Measurements from ENCODE around the gene TMCO6.
"Not testable (repeated sequence)": the region's sequence is repeated elsewhere in the genome, so short reads cannot be mapped to it uniquely, and the experiment has no call there.

The TMCO6 gene

GRCh38 chr5:140609126-140609525, 30.1 kb upstream of the TMCO6 start:
- H3K4me3 ChIP-seq (ENCODE audit: insufficient read length, low read depth), result no peak overlapping the region
- H3K36me3 ChIP-seq (ENCODE audit: insufficient read depth, insufficient read length, low read length), result no peaks in the 10 kb centered on the region
- H3K27me3 ChIP-seq (ENCODE audit: insufficient read depth, insufficient read length), result no peaks in the 10 kb centered on the region
- peaks cover 18% of the 10 kb centered on the region for H3K9me3 ChIP-seq (ENCODE audit: insufficient read depth, low read length)
- TF ChIP-seq YY1 (IDR thresholded peaks at IDR 0.05; ENCODE audit: insufficient read depth, insufficient read length), result no peak
- no peak for TF ChIP-seq ZNF274 (IDR thresholded peaks at IDR 0.05; ENCODE audit: low read depth, low read length)
- TF ChIP-seq SUZ12 (IDR thresholded peaks at IDR 0.05; ENCODE audit: extremely low read depth, insufficient read depth, insufficient read length), result no peak
- no peak for DNase-seq (ENCODE audit: low read depth, low spot score)
- no peak overlapping the region for H3K9ac ChIP-seq (ENCODE audit: insufficient read length, low read depth)
- H3K4me1 ChIP-seq (ENCODE audit: insufficient read depth, insufficient read length), result no peaks in the 10 kb centered on the region

- no peaks in the 10 kb centered on the region for H3K36me3 ChIP-seq (ENCODE audit: insufficient read depth, insufficient read length, low read length)
- peaks cover 18% of the 10 kb centered on the region for H3K9me3 ChIP-seq (ENCODE audit: insufficient read depth, low read length)
- H3K4me3 ChIP-seq (ENCODE audit: insufficient read length, low read depth), result no peak overlapping the region
- TF ChIP-seq ZNF274 (IDR thresholded peaks at IDR 0.05; ENCODE audit: low read depth, low read length), result no peak
- no peak for TF ChIP-seq YY1 (IDR thresholded peaks at IDR 0.05; ENCODE audit: insufficient read depth, insufficient read length)
- no peak for TF ChIP-seq SUZ12 (IDR thresholded peaks at IDR 0.05; ENCODE audit: extremely low read depth, insufficient read depth, insufficient read length)
- no peak for DNase-seq (ENCODE audit: low read depth, low spot score)
- no peaks in the 10 kb centered on the region for H3K4me1 ChIP-seq (ENCODE audit: insufficient read depth, insufficient read length)
- H3K27me3 ChIP-seq (ENCODE audit: insufficient read depth, insufficient read length), result no peaks in the 10 kb centered on the region
- H3K9ac ChIP-seq (ENCODE audit: insufficient read length, low read depth), result no peak overlapping the region
Measured at GRCh38 chr5:140611020-140611521, 28.2 kb upstream of the TMCO6 start.

GRCh38 chr5:140622301-140622700, 16.9 kb upstream of the TMCO6 start:
- no peak overlapping the region for H3K4me3 ChIP-seq (ENCODE audit: insufficient read length, low read depth)
- no peak overlapping the region for H3K9ac ChIP-seq (ENCODE audit: insufficient read length, low read depth)
- no peaks in the 10 kb centered on the region for H3K4me1 ChIP-seq (ENCODE audit: insufficient read depth, insufficient read length)
- no peaks in the 10 kb centered on the region for H3K27me3 ChIP-seq (ENCODE audit: insufficient read depth, insufficient read length)
- no peak for TF ChIP-seq SUZ12 (IDR thresholded peaks at IDR 0.05; ENCODE audit: extremely low read depth, insufficient read depth, insufficient read length)
- TF ChIP-seq ZNF274 (IDR thresholded peaks at IDR 0.05; ENCODE audit: low read depth, low read length), result no peak
- no peak for TF ChIP-seq YY1 (IDR thresholded peaks at IDR 0.05; ENCODE audit: insufficient read depth, insufficient read length)
- peaks cover 13% of the 10 kb centered on the region for H3K9me3 ChIP-seq (ENCODE audit: insufficient read depth, low read length)
- H3K36me3 ChIP-seq (ENCODE audit: insufficient read depth, insufficient read length, low read length), result no peaks in the 10 kb centered on the region
- no peak for DNase-seq (ENCODE audit: low read depth, low spot score)

- H3K4me3 ChIP-seq (ENCODE audit: insufficient read length, low read depth); H3K27me3 ChIP-seq (ENCODE audit: insufficient read depth, insufficient read length); H3K9ac ChIP-seq (ENCODE audit: insufficient read length, low read depth); H3K36me3 ChIP-seq (ENCODE audit: insufficient read depth, insufficient read length, low read length); DNase-seq (ENCODE audit: low read depth, low spot score); H3K4me1 ChIP-seq (ENCODE audit: insufficient read depth, insufficient read length): not testable (repeated sequence)
- H3K9me3 ChIP-seq (ENCODE audit: insufficient read depth, low read length), result peaks cover 21% of the 10 kb centered on the region
Measured at GRCh38 chr5:140623061-140623460, 16.2 kb upstream of the TMCO6 start.

- H3K27me3 ChIP-seq (ENCODE audit: insufficient read depth, insufficient read length); DNase-seq (ENCODE audit: low read depth, low spot score); H3K36me3 ChIP-seq (ENCODE audit: insufficient read depth, insufficient read length, low read length); H3K9ac ChIP-seq (ENCODE audit: insufficient read length, low read depth); H3K4me3 ChIP-seq (ENCODE audit: insufficient read length, low read depth); H3K4me1 ChIP-seq (ENCODE audit: insufficient read depth, insufficient read length): not testable (repeated sequence)
- H3K9me3 ChIP-seq (ENCODE audit: insufficient read depth, low read length), result peaks cover 33% of the 10 kb centered on the region
Measured at GRCh38 chr5:140624886-140625285, 14.4 kb upstream of the TMCO6 start.

GRCh38 chr5:140627972-140628371, 11.3 kb upstream of the TMCO6 start:
- no peak overlapping the region for H3K4me3 ChIP-seq (ENCODE audit: insufficient read length, low read depth)
- peaks cover 2% of the 10 kb centered on the region for H3K4me1 ChIP-seq (ENCODE audit: insufficient read depth, insufficient read length)
- H3K27me3 ChIP-seq (ENCODE audit: insufficient read depth, insufficient read length), result peaks cover 22% of the 10 kb centered on the region
- H3K9me3 ChIP-seq (ENCODE audit: insufficient read depth, low read length), result peaks cover 50% of the 10 kb centered on the region
- no peak for TF ChIP-seq YY1 (IDR thresholded peaks at IDR 0.05; ENCODE audit: insufficient read depth, insufficient read length)
- TF ChIP-seq SUZ12 (IDR thresholded peaks at IDR 0.05; ENCODE audit: extremely low read depth, insufficient read depth, insufficient read length), result no peak
- no peak for TF ChIP-seq ZNF274 (IDR thresholded peaks at IDR 0.05; ENCODE audit: low read depth, low read length)
- H3K36me3 ChIP-seq (ENCODE audit: insufficient read depth, insufficient read length, low read length), result no peaks in the 10 kb centered on the region
- H3K9ac ChIP-seq (ENCODE audit: insufficient read length, low read depth), result no peak overlapping the region
- no peak for DNase-seq (ENCODE audit: low read depth, low spot score)

GRCh38 chr5:140628711-140629110, 10.5 kb upstream of the TMCO6 start:
- no peak for DNase-seq (ENCODE audit: low read depth, low spot score)
- Histone ChIP-seq H3K27me3 (ENCODE audit: insufficient read depth, insufficient read length) (peaks cover 25% of the 10 kb centered on the region), H3K9me3 (ENCODE audit: insufficient read depth, low read length) (peaks cover 50% of the 10 kb centered on the region), H3K36me3 (ENCODE audit: insufficient read depth, insufficient read length, low read length) (no peaks in the 10 kb centered on the region), H3K9ac (ENCODE audit: insufficient read length, low read depth) (no peak overlapping the region), H3K4me1 (ENCODE audit: insufficient read depth, insufficient read length) (peaks cover 2% of the 10 kb centered on the region), H3K4me3 (ENCODE audit: insufficient read length, low read depth) (no peak overlapping the region)
- TF ChIP-seq ZNF274 (IDR thresholded peaks at IDR 0.05; ENCODE audit: low read depth, low read length) (no peak), SUZ12 (IDR thresholded peaks at IDR 0.05; ENCODE audit: extremely low read depth, insufficient read depth, insufficient read length) (no peak), YY1 (IDR thresholded peaks at IDR 0.05; ENCODE audit: insufficient read depth, insufficient read length) (no peak)
